ENCODE results near the gene MOCOS.
"Not testable (repeated sequence)": the region's sequence is repeated elsewhere in the genome, so short reads cannot be mapped to it uniquely, and the experiment has no call there.

MOCOS gene

DNA sequence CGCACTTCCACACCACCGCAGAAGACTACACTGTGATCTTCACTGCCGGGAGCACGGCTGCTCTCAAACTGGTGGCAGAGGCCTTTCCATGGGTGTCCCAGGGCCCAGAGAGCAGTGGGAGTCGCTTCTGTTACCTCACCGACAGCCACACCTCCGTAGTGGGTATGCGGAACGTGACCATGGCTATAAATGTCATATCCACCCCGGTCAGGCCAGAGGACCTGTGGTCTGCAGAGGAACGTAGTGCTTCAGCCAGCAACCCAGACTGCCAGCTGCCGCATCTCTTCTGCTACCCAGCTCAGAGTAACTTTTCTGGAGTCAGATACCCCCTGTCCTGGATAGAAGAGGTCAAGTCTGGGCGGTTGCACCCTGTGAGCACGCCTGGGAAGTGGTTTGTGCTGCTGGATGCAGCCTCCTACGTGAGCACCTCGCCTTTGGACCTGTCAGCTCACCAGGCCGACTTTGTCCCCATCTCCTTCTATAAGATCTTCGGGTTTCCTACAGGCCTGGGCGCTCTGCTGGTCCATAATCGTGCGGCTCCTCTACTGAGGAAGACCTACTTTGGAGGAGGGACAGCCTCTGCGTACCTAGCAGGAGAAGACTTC lies 12.5 kb downstream of the MOCOS start:
- in situ Hi-C loops (cut with MboI; ENCODE audit: low sequenced_read_pairs), result no loop called here

GRCh38 chr18:36200354-36200771 lies 13.1 kb downstream of the MOCOS start:
- in situ Hi-C loops (cut with MboI; ENCODE audit: low sequenced_read_pairs), result no loop called here

DNA sequence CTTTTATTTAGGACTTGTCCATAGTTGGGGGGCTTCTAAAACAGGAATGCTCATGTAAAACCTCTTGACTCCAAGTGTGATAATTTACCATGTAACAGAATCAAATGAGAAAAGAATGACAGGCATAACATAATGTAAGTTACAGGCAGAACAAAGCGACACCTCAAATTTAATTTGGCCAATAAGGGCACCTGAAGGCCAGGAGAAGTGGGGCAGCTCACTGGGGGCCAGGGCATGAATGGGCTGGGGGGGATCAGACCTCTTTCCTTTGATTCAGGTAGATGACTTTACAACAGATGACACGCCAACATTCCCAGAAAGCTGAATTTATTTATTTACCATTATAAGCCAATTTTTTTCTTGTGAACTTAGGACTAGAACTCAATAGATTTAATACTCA lies 14.5 kb downstream of the MOCOS start:
- in situ Hi-C loops (cut with MboI; ENCODE audit: low sequenced_read_pairs), result no loop called here

GRCh38 chr18:36203360-36203895 lies 16.1 kb downstream of the MOCOS start:
- in situ Hi-C loops (cut with MboI; ENCODE audit: low sequenced_read_pairs), result no loop called here

DNA sequence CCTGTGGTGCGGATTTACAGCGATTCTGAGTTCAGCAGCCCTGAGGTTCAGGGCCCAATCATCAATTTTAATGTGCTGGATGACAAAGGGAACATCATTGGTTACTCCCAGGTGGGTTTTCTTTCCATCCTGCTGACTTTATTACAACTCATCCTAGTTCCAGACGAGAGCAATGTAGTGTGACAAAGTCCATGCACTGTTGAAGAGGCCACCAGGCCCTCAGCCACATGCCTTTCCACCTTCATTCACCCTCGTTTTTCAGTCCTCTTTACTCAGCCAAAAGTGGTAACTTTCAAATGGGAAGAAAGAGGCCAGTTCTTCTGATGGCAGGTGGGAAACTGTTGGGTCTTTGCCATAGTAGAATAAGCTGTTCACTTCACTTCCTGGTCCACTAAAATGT lies 17.9 kb downstream of the MOCOS start:
- in situ Hi-C loops (cut with MboI; ENCODE audit: low sequenced_read_pairs), result no loop called here

DNA sequence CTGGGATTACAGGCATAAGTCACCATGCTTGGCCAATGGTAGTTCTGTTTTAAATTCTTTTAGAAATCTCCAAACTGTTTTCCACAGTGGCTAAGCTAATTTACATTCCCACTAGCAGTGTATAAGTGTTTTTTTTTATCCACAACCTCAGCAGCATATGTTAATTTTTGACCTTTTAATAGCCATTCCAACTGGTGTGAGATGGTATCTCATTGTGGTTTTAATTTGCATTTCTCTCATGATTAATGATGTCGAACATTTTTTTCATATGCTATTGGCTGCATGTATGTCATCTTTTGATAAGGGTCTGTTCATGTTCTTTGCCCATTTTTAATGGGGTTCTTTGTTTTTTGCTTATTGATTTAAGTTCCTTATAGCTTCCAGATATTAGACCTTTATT lies 20.0 kb downstream of the MOCOS start:
- in situ Hi-C loops (cut with MboI; ENCODE audit: low sequenced_read_pairs), result no loop called here

DNA sequence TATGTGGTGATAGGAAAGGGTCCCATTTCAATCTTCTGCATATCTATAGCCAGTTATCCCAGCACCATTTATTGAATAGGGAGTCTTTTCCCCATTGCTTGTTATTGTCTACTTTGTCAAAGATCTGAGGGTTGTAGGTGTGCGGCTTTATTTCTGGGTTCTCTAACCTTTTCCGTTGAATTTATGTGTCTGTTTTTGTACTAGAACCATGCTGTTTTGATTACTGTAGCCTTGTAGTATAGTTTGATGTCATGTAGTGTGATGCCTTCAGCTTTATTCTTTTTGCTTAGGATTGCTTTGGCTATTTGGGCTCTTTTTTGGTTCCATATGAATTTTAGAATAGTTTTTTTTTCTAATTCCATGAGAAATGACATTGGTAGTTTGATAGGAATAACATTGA lies 20.7 kb downstream of the MOCOS start:
- in situ Hi-C loops (cut with MboI; ENCODE audit: low sequenced_read_pairs), result not testable (repeated sequence)

- in situ Hi-C loops (cut with MboI; ENCODE audit: low sequenced_read_pairs), result no loop called here
These were observed 24.3 kb downstream of the MOCOS start for GRCh38 chr18:36211612-36212065.

GRCh38 chr18:36212301-36213171 lies 25.2 kb downstream of the MOCOS start:
- in situ Hi-C loops (cut with MboI; ENCODE audit: low sequenced_read_pairs), result no loop called here

DNA sequence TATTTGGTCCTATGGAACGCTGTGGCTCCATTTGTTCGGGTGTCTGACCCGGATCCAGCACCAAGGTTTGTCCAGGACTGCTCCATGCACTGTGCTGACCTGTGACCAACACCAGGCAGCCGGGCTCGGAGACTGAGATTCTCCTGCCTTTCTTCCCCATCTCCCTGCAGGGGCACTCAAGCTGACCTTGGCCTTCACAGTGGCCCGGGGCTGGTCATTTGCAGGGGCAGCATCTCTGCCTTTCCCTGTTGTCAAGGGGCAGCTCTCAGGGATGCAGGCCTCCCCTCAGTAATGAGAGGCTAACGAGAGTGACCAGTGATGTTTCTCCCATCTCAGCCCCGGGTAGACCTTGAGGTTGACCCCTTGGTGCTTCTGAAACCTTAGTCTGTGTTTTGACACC lies 27.5 kb downstream of the MOCOS start:
- in situ Hi-C loops (cut with MboI; ENCODE audit: low sequenced_read_pairs), result no loop called here

- in situ Hi-C loops (cut with MboI; ENCODE audit: low sequenced_read_pairs), result no loop called here
These were observed 28.3 kb downstream of the MOCOS start for GRCh38 chr18:36215577-36215976.

DNA sequence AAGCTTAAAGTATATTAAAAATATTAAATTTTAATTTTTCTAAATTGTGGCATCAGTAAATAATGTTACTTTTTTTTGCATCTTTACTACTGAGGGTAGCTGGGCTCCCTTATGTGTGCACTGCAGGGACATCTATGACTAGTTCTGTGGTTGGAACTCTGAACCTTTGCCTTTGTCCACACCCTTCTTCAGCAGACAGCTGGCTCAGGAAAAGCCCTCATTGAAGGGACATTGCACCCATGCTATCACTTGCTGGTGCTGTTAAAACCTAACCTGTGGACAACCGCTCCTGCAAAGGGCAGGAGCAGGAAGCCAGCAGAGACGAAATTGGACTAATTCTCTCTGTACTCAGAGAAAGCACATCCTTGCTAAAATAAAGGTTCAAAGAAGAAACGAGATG lies 30.1 kb downstream of the MOCOS start:
- in situ Hi-C loops (cut with MboI; ENCODE audit: low sequenced_read_pairs), result no loop called here

- in situ Hi-C loops (cut with MboI; ENCODE audit: low sequenced_read_pairs), result no loop called here
These were observed 41.9 kb downstream of the MOCOS start for GRCh38 chr18:36229188-36229587.

DNA sequence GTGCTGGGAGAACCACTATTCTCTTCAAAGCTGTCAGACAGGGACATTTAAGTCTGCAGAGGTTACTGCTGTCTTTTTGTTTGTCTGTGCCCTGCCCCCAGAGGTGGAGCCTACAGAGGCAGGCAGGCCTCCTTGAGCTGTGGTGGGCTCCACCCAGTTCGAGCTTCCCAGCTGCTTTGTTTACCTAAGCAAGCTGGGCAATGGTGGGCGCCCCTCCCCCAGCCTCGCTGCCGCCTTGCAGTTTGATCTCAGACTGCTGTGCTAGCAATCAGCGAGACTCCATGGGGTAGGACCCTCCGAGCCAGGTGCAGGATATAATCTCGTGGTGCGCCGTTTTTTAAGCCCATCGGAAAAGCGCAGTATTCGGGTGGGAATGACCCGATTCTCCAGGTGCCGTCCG lies 53.2 kb downstream of the MOCOS start:
- in situ Hi-C loops (cut with MboI; ENCODE audit: low sequenced_read_pairs), result not testable (repeated sequence)

GRCh38 chr18:36241831-36242230 lies 54.5 kb downstream of the MOCOS start:
- in situ Hi-C loops (cut with MboI; ENCODE audit: low sequenced_read_pairs), result no loop called here

- in situ Hi-C loops (cut with MboI; ENCODE audit: low sequenced_read_pairs), result no loop called here
These were observed 59.7 kb downstream of the MOCOS start for GRCh38 chr18:36247036-36247435.

- in situ Hi-C loops (cut with MboI; ENCODE audit: low sequenced_read_pairs), result no loop called here
These were observed 62.1 kb downstream of the MOCOS start for GRCh38 chr18:36249392-36249791.

DNA sequence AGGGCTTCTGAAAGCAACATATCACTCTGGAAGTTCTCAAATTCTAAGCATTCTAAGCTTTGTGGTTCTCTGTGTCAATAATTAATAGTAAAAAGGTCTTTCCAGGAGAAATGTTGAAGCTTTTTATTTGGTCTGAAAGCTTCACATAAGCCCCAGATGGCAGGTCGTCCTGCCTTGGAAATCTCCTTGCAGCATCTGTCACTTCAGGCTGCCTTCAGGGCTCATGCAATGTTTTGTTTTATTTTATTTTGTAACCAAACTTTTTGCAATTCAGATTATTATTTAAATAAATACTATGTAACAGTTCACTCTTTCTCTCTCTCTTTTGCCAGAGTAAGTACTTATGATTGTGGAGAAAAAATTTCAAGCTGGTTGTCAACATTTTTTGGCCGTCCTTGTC lies 63.5 kb downstream of the MOCOS start:
- in situ Hi-C loops (cut with MboI; ENCODE audit: low sequenced_read_pairs), result no loop called here

DNA sequence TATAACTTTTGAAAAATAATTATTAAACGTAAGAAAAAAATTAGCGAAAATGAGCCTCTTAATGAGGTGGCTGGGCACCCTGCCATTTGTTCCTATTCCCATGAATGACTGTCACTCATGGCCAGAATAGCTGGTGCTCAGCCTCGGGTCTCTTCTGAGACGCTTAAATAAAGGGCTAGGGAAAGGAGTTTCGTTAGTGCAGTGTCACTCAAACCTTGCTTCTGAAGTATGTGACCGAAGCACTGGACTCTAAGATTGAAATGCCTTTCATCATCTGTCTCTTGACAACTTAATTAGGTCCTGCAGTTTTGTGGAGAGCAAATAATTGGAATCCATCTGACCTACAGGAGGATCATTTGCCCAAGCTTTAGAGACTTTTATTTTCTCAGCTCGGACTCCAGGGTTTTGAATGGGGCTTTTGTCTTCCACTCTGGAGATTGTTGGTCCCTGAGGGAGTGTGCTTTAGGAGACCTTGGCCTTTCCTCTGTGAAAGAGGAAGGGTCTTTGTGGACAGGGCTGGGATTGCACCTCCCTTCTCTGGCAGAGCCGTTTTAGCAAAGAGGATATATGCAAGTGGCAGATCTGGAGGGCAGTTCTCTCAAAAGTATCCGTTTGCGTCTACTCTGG lies 67.9 kb downstream of the MOCOS start:
- in situ Hi-C loops (cut with MboI; ENCODE audit: low sequenced_read_pairs), result no loop called here

DNA sequence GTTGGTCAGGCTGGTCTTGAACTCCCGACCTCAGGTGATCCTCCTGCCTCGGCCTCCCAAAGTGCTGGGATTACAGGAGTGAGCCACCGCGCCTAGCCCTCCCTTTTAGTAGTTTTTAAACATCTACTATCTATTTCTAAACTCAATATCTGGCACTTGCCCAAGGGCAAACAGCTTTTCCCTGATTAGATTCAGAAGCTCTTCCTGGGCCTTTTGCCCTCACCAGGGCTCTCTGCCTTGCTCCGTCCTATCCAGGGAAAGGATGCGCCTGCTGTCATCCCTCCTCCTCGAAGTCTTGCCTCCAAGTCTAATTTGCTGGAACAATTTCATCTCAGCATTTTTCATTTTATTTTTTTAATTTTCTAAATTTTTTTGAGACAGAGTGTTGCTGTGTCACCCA lies 68.8 kb downstream of the MOCOS start:
- in situ Hi-C loops (cut with MboI; ENCODE audit: low sequenced_read_pairs), result no loop called here

GRCh38 chr18:36262971-36263370 lies 75.7 kb downstream of the MOCOS start:
- in situ Hi-C loops (cut with MboI; ENCODE audit: low sequenced_read_pairs), result no loop called here

DNA sequence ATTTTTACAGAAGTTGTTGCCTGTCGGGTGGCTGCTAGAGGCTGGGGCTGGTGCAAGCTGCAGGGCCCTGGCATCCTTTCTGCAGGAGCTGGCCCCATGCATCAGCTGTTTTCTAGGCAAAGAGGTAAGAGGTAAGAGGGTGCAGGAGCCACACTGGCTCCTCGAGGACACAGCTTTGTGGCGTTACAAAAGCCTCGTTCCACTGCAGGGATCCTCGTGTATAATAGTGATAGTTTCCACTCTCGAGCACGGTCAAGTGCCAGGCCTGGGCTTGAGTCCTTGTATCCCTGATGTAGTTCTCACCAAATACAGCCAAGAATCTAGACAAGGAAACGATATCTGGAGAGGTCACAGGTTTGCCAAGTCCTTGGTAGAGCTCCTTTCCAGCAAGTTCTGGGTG lies 77.0 kb downstream of the MOCOS start:
- in situ Hi-C loops (cut with MboI; ENCODE audit: low sequenced_read_pairs), result no loop called here
